DOHH2 (cell line): ENCODE measurements around the gene TGOLN2.
A peak's percentile ranks its signal among the peaks of the same experiment; 100 is the strongest.
"Not testable (repeated sequence)": the region's sequence is repeated elsewhere in the genome, so short reads cannot be mapped to it uniquely, and the experiment has no call there.

Experiments
- H3F3A ChIP-seq: fragments of 200-600 bp; sonication (generic), shearing (Covaris generic); 2 replicates; pipeline ENCODE4 v1.6.0; 2016; ENCODE audit warnings: antibody characterized with exemption, mild to moderate bottlenecking; ENCODE audit not compliant: control insufficient read depth, insufficient read depth
- H3K27ac ChIP-seq: fragments of 200-600 bp; sonication (generic); 2 replicates; pipeline ENCODE4 v1.5.1; 2014; ENCODE audit warnings: low read depth, mild to moderate bottlenecking, low read length, moderate library complexity
- H3K27me3 ChIP-seq: fragments of 200-600 bp; sonication (generic); 2 replicates; pipeline ENCODE4 v1.6.1; 2014; ENCODE audit warnings: mild to moderate bottlenecking, low read length, mixed read lengths; ENCODE audit not compliant: control insufficient read depth
- H3K36me3 ChIP-seq: fragments of 200-600 bp; sonication (generic); 2 replicates; pipeline ENCODE4 v1.6.1; 2014; ENCODE audit warnings: mild to moderate bottlenecking, low read length, moderate library complexity, mixed read lengths; ENCODE audit not compliant: control insufficient read depth
- H3K4me1 ChIP-seq: fragments of 200-600 bp; sonication (generic); 2 replicates; pipeline ENCODE4 v1.6.1; 2014; ENCODE audit warnings: mild to moderate bottlenecking, low read length, mixed read lengths; ENCODE audit not compliant: control insufficient read depth
- H3K4me2 ChIP-seq: fragments of 200-600 bp; sonication (generic); 2 replicates; pipeline ENCODE4 v1.6.0; 2014; ENCODE audit warnings: mild to moderate bottlenecking, low read length, moderate library complexity
- H3K4me3 ChIP-seq: fragments of 200-600 bp; sonication (generic); 2 replicates; pipeline ENCODE4 v1.5.1; 2014; ENCODE audit warnings: mild to moderate bottlenecking, low read length, mixed read lengths
- H3K79me2 ChIP-seq: fragments of 200-600 bp; sonication (generic); 2 replicates; pipeline ENCODE4 v1.6.1; 2014; ENCODE audit warnings: mild to moderate bottlenecking, low read length, mixed read lengths; ENCODE audit not compliant: control insufficient read depth
- H3K9me2 ChIP-seq: fragments of 200-600 bp; sonication (generic); replicated peaks from 2 replicates; pipeline ENCODE4 v1.6.1; 2014; ENCODE audit warnings: mild to moderate bottlenecking, low read length, mixed read lengths; ENCODE audit not compliant: control insufficient read depth
- H3K9me3 ChIP-seq: fragments of 200-600 bp; sonication (generic); 2 replicates; pipeline ENCODE4 v1.6.1; 2014; ENCODE audit warnings: antibody characterized with exemption, low read length, mixed read lengths; ENCODE audit not compliant: control insufficient read depth, insufficient read depth
- H4K20me1 ChIP-seq: fragments of 200-600 bp; sonication (generic); 2 replicates; pipeline ENCODE4 v1.6.0; 2014; ENCODE audit warnings: low read depth, mild to moderate bottlenecking, antibody characterized with exemption, low read length, moderate library complexity; ENCODE audit not compliant: control insufficient read depth, insufficient read depth
- EZH2phosphoT487 ChIP-seq: fragments of 200-600 bp; sonication (generic); IDR thresholded peaks from 2 replicates; pipeline ENCODE4 v1.6.1; 2017; ENCODE audit warnings: borderline replicate concordance, mild to moderate bottlenecking, antibody characterized with exemption, low read length, moderate library complexity, mixed read lengths
- TF ChIP-seq, protein P1 (sequence below): fragments of 200-600 bp; sonication (generic); IDR thresholded peaks from one replicate; pipeline ENCODE4 v1.5.1; 2014; ENCODE audit warnings: antibody characterized with exemption, mild to moderate bottlenecking, low read depth, low read length; ENCODE audit not compliant: poor library complexity, severe bottlenecking

TGOLN2 gene

DNA sequence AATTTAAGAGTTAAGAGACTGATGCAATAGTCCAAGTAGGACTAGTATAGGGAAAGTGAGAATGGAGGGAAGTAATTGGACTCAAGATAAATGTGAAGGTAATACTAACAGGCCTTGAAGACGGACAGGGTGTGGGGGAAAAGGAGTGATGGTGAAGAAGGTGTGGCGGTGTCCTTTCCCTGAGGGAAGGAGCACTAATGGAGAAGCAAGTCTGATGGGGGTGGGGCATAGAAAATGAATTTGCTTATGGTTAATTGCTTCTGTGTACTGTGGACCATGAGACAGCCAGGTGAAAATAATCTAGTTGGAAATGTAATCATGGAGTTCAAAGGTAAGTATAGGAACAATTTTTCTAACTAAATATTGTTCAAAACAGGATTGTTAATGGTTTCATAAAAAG lies 7.1 kb upstream of the TGOLN2 start:
- H3K9me3 ChIP-seq: no peaks in the 10 kb centered on the region
- H3K4me1 ChIP-seq: peaks cover 4% of the 10 kb centered on the region; the same call in 1 of the 2 replicates
- H3K27me3 ChIP-seq: peaks cover 12% of the 10 kb centered on the region; the same call in 1 of the 2 replicates
- H3K9me2 ChIP-seq: no peaks in the 10 kb centered on the region
- no peak overlapping the region for H3K27ac ChIP-seq
- H3K4me3 ChIP-seq: no peak overlapping the region
- no peaks in the 10 kb centered on the region for H3K79me2 ChIP-seq
- no peaks in the 10 kb centered on the region for H4K20me1 ChIP-seq
- no peak overlapping the region for H3K4me2 ChIP-seq
- no peak for TF ChIP-seq EZH2phosphoT487
- TF ChIP-seq, protein P1, sequence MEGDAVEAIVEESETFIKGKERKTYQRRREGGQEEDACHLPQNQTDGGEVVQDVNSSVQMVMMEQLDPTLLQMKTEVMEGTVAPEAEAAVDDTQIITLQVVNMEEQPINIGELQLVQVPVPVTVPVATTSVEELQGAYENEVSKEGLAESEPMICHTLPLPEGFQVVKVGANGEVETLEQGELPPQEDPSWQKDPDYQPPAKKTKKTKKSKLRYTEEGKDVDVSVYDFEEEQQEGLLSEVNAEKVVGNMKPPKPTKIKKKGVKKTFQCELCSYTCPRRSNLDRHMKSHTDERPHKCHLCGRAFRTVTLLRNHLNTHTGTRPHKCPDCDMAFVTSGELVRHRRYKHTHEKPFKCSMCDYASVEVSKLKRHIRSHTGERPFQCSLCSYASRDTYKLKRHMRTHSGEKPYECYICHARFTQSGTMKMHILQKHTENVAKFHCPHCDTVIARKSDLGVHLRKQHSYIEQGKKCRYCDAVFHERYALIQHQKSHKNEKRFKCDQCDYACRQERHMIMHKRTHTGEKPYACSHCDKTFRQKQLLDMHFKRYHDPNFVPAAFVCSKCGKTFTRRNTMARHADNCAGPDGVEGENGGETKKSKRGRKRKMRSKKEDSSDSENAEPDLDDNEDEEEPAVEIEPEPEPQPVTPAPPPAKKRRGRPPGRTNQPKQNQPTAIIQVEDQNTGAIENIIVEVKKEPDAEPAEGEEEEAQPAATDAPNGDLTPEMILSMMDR: no peak
- no peaks in the 10 kb centered on the region for H3F3A ChIP-seq
- H3K36me3 ChIP-seq: no peaks in the 10 kb centered on the region

- not testable (repeated sequence) for H3K4me2 ChIP-seq, H3K9me2 ChIP-seq
Measured at GRCh38 chr2:85333877-85334276, 6.1 kb upstream of the TGOLN2 start.

DNA sequence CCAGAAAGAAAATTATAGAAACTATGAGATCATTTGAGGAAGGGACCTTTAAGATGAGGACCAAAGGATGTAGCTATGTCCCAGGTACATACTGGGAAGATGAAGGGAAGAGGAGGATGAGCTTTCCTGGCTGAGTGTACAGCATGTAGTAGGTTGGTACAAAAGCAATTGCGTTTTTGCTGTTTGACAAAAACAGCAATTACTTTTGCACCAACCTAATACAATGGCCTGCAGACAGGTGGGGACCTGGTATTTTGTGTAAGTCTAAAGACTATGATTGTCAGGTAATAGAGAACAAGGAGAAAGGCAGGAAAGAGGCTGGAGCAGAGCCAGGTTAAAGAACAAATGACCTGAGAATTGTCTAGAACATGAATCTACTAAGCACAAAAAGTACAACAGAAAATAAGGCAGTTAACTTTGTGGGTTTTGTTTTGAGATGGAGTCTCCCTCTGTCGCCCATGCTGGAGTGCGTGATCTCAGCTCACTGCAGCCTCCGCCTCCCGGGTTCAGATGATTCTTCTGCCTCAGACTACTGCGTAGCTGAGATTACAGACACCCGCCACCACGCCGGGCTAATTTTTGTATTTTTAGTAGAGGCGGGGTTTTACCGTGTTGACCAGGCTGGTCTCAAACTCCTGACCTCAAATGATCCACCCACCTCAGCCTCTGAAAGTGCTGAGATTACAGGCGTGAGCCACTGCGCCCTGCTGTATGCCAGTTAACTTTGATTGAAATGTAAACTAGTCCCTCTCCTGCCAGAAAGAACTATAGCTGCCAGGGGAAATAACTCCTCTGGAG lies 3.2 kb upstream of the TGOLN2 start:
- peaks cover 6% of the 10 kb centered on the region for H4K20me1 ChIP-seq
- H3K36me3 ChIP-seq: peaks cover 20% of the 10 kb centered on the region
- TF ChIP-seq, protein P1: no peak
- no peak for TF ChIP-seq EZH2phosphoT487
- H3K4me3 ChIP-seq: no peak overlapping the region
- H3K4me1 ChIP-seq: peaks cover 18% of the 10 kb centered on the region
- H3K27me3 ChIP-seq: no peaks in the 10 kb centered on the region
- H3K9me2 ChIP-seq: no peaks in the 10 kb centered on the region
- H3K9me3 ChIP-seq: no peaks in the 10 kb centered on the region
- H3F3A ChIP-seq: no peaks in the 10 kb centered on the region
- H3K27ac ChIP-seq: no peak overlapping the region
- H3K4me2 ChIP-seq: no peak overlapping the region
- peaks cover 28% of the 10 kb centered on the region for H3K79me2 ChIP-seq

More at GRCh38 chr2:85333877-85334276, 6.1 kb upstream of the TGOLN2 start:
- not testable (repeated sequence) for H3K27me3 ChIP-seq, H4K20me1 ChIP-seq, H3K79me2 ChIP-seq, H3F3A ChIP-seq, H3K9me3 ChIP-seq, H3K36me3 ChIP-seq, H3K27ac ChIP-seq, H3K4me3 ChIP-seq
- H3K4me1 ChIP-seq: peaks cover 12% of the 10 kb centered on the region

- Histone ChIP-seq H4K20me1 (peaks cover 17% of the 10 kb centered on the region), H3K79me2 (peaks cover 41% of the 10 kb centered on the region), H3K36me3 (peaks cover 34% of the 10 kb centered on the region), H3K4me1 (peaks cover 31% of the 10 kb centered on the region), H3K4me2 (peak overlapping the region; percentile 92; the same call in 1 of the 2 replicates)
- H3K27ac ChIP-seq, H3K27me3 ChIP-seq, H3K9me2 ChIP-seq, H3K4me3 ChIP-seq, H3K9me3 ChIP-seq, H3F3A ChIP-seq: not testable (repeated sequence)
Measured at GRCh38 chr2:85329701-85330100, 1.9 kb upstream of the TGOLN2 start.
